NOMO-1 treated with dmso at 0.1 percent for 144 hours (cell line): ENCODE measurements around the gene TP53RK.

Experiments used
- DNase-seq: peaks from one replicate; lab custom pipeline; 2025; ENCODE audit not compliant: unreplicated experiment; lab: John Stamatoyannopoulos, UW

Gene TP53RK

DNA sequence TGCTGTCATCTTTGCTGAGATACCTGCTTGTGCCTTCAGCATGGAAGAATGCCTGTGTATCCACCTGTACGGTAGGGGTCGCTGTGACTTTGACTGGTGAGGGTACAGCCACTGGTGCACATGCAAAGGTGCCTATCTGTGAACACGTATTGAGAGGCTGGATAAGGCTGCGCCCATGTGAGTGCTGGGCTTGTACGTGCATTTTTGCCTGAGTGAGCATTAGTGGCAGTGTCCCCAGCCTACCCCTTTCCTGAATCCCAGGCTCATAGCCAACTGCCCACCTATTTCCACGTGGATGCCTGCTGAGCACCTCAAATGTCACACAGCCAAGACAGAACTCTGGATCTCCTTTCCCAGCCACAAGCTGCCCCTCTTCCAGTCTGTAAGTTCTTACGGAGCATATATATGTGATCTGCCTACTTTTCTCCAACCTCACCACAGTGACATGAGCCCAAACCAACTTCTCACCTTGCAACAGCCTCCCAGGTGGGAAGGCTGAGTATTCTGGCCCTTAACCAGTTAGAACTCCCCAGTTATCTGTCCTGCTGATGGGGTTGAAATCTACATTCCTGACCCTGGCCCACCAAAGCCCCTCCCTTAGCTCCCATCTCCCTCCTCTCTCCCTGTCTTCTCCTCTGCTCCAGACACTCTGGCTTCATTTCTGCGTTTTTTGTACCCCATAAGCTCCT lies 19.1 kb upstream of the TP53RK start:
- no peak for DNase-seq

- DNase-seq, result no peak
Observed at GRCh38 chr20:46706242-46706641, 17.0 kb upstream of the TP53RK start.

GRCh38 chr20:46705378-46705729 lies 16.1 kb upstream of the TP53RK start:
- no peak for DNase-seq

DNA sequence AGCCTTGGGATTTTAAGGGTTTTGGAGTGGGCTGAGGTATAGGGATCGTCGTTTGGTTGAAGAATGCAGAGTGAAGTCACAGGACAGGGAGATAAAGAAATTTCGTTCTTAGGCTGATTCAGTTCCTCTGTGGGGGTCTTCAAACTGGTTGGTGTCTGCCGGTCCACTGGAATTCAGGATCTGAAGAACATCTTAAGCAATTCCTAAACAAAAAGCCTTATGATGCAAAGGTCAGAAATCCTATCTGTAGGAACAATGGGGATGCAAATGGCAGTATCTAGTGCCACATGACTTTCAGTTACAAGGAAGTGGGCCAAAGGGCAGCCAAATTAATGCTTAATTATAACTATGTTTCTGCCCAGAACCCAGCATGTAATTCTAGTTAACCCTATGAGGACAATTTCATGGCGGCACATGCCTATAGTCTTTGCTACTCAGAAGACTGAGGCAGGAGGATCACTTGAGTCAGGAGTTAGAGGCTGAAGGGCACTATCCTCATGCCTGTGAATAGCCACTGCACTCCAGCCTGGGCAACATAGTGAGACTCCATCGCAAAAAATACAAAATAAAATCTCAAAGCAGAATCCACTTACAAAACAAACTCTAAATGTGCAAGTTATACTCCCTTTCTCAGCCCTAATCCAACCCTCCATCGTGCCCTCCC lies 15.6 kb upstream of the TP53RK start:
- no peak for DNase-seq

GRCh38 chr20:46703435-46703834 lies 14.2 kb upstream of the TP53RK start:
- DNase-seq, result no peak

GRCh38 chr20:46702447-46703203 lies 13.4 kb upstream of the TP53RK start:
- no peak for DNase-seq

DNA sequence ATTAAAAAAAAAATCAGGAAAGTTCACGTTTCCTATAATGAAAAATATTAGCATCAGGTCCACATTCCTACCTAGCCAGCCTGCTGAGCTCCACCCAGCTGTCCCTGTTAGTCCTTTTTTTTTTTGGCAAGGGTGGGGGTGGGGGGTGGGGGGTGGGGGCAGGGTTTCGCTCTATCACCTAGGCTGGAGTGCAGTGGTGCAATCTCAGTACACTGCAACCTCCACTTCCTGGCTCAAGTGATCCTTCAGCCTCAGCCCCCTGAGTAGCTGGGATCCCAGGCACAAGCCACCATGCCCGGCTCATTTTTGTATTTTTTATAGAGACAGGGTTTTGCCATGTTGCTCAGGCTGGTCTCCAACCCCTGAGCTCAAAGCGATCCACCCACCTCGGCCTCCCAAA lies 12.7 kb upstream of the TP53RK start:
- no peak for DNase-seq

DNA sequence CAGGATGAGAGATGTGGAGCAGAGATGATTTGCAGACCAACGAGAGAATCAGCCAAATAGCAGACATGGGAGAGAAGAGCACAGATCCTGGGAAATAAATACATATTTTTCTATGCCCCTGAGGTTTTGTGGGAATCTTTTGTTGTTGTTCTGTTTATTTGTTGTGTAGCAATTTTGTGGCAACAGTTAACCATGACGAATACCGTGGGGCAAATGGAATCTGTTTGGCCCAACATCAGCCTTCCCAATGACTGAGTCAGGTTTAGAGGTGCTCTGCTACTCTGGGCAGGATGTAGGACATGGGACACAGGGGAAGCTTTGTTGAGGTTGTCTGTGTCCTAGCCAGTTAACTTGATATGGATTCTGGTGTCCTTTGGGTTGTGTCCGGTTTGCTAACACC lies 12.3 kb upstream of the TP53RK start:
- DNase-seq, result no peak

DNA sequence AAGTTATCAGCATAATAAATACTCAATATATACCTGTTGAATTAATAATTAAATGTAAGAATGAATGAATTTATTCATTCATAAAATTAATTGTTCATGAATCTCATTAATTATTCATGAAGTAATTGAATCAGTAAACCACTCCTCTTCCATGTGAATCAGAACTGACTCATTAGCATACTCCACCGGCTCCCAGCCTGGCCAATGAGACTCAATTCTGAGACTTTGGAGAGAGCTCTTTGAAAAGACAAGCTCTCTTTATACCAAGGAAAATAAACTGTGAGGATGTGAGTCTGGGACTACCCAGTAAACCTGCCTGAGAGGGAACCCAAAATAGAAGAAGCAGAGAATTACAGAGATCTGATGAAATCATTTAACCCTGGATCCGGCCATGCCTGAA lies 11.8 kb upstream of the TP53RK start:
- DNase-seq, result no peak

GRCh38 chr20:46700481-46700880 lies 11.2 kb upstream of the TP53RK start:
- DNase-seq, result no peak

DNA sequence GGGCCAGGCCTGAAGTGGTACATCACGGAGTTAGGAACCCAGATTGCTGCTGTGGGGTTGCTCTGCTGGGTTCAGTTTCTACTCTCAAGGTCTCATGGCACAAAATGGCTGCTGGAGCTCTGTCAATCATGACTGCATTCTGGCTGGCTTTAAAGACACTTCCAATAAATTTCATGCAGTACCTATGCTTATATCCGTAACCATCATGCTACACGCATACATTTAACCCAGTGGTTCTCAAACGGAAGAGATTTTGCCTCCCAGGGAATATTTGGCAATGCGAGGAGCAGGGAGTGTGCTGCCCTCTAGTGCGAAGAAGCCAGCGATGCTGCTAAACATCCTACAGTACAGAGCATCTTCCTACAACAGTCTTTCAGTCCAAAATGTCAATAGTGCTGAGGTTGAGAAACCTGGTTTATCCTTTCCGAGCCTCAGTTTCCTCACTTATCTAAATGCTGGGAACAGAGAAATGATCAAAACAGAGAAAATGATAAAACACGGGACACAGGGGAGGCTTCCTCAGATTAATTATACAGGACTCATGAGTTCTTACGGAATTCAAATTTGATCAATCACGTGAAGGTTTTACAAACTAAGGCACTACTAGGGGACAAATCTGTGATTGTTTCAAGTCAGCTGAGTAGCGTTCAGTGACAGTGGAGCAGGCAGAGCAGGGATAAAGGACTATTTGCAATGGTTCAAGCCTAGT lies 10.6 kb upstream of the TP53RK start:
- DNase-seq, result peak; percentile 50

DNA sequence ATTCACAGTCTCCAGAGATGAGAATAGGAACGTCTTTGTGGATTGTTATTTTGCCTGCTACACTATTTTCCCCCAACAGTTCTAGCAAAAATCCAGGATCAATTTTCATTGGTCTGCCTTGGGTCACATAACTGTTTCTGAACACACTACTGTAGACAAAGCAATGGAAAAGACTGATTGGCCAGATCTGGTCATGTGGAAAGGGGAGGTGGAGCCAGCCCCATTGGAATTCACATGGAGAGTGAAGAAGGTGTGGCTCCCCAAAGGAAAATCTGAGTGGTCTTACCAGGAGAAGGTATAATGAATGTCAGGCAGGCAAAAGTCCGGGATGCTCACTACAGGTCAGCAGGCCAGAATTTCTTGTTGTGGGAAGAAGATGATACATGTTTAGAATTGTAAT lies 9.5 kb upstream of the TP53RK start:
- DNase-seq, result no peak

GRCh38 chr20:46696791-46697279 lies 7.6 kb upstream of the TP53RK start:
- no peak for DNase-seq

- DNase-seq, result peak; percentile 52
Observed at GRCh38 chr20:46695892-46696291, 6.6 kb upstream of the TP53RK start.

DNA sequence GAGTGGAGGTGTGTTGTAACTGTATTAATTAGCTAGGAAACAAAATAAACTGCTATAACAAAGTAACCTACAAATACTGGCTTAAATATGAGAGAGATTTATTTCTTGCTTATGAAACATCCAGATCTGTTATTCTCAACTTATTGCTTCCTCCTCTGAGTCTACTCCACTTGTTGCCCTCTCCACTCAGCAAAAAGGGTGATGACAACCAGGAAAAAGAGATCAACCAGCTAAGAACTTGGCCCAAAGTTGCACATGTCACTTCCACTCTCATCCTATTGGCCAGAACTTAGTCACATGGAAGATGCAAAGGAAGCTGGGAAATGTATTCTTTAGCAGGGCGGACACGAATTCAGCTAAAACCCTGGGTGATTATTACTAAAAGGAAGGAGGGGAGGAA lies 5.2 kb upstream of the TP53RK start:
- DNase-seq, result peak; percentile 84

DNA sequence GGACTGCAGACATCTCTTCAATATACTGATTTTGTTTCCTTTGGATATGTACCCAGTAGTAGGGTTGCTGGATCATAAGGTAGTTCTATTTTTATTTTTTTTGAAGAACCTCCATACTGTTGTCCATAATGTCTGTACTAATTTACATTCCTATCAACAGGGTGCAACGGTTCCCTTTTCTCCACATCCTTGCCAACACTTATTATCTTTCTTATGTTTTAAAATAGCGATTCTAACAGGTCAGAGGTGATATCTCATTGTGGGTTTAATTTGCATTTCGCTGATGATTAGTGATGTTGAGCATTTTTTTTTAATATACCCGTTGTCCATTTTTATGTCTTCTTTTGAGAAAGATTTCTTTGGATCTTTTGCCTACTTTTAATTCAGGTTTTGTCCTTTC lies 2.0 kb upstream of the TP53RK start:
- no peak for DNase-seq

GRCh38 chr20:46690219-46691106 lies 1.2 kb upstream of the TP53RK start:
- DNase-seq, result peak; percentile 35

- DNase-seq, result no peak
Observed at GRCh38 chr20:46689754-46690085, 476 bp upstream of the TP53RK start.

DNA sequence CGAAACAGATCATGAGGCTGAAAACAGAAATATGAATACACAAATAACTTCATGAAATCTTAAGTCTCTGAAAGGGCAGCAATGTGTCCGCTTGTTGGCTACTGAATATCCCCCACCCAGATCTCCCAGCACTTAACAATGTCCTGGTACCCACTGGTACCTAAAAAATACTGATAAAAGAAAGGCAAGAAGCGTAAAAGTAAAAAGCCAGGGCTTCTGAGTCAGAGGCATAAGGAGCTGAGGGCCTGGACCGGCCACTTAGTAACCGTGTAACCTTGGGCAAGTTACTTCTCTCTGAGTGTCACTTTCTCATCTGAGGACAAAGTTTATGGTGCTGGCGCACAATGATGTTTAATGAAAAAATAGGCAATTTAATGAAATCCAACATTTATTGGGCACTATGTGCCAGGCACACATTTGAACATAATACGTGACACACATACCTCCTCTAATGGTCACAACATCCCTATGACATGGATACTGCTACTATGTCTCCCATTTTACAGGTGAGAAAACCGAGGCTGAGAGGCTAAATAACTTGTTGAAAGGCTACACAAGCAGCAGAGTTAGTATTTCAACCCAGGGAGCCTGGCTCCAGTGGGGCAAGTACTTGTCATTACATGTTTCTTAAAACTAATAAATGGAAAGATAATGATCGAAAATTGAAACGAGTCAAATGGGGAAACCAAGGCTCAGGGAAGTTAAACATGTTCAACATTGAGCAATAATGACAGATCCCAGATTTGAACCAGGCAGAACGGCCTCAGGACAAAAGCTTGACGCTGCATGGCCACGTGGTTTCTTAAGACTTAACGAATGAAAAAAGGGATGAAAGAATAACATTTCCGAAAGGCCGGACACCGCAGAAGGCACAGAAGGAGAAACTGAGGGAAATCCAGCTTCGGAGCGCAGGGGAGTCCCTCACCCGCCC lies 828 bp downstream of the TP53RK start:
- DNase-seq, result no peak
